Esophagus squamous epithelium (tissue), 5 donors: Measurements from ENCODE around the gene ADAM12. TPM values are rescaled to one million over a fixed set of nuclear protein-coding genes. Genes with fewer than 3 reads are reported as not detected.

Experiments used
- DNase-seq: peaks from one replicate; lab custom pipeline; 2025; lab: John Stamatoyannopoulos, UW
- H3K27ac ChIP-seq, 4 donors: fragments of 200-600 bp; sonication (generic); one replicate each; pipeline ENCODE4 v1.5.1; 2016 to 2019; ENCODE audit warnings: mild to moderate bottlenecking in 1 of 4
- H3K27me3 ChIP-seq, 4 donors: fragments of 200-600 bp; sonication (generic); 1 replicate in 3 of 4; 2 replicates in 1 of 4; pipeline versions ENCODE4 v1.5.1 to v1.6.0; 2017 to 2021; ENCODE audit warnings: antibody characterized with exemption in 1 of 4
- H3K36me3 ChIP-seq, 3 donors: fragments of 200-600 bp; sonication (generic); one replicate each; pipeline ENCODE4 v1.5.1; 2016 to 2019
- H3K4me1 ChIP-seq, 3 donors: fragments of 200-600 bp; sonication (generic); one replicate each; pipeline ENCODE4 v1.5.1; 2017 to 2019
- H3K4me3 ChIP-seq, 4 donors: fragments of 200-600 bp; sonication (generic); 1 replicate in 3 of 4; 2 replicates in 1 of 4; pipeline ENCODE4 v1.5.1; 2016 to 2019; ENCODE audit warnings: mild to moderate bottlenecking in 2 of 4, moderate library complexity in 1 of 4
- H3K9me3 ChIP-seq, 3 donors: fragments of 200-600 bp; sonication (generic); one replicate each; pipeline ENCODE4 v1.5.1; 2016 to 2019
- POLR2A ChIP-seq, 4 donors: fragments of 450-650 bp; IDR thresholded peaks; one replicate each; pipeline ENCODE4 v1.6.1; 2017; ENCODE audit warnings: antibody characterized with exemption in 4 of 4, mild to moderate bottlenecking in 4 of 4, moderate library complexity in 3 of 4
- WGBS, 2 donors: methylation state at CpG; one replicate each; pipeline ENCODE4 v1.1.5; 2018; 5-methylcytosine and 5-hydroxymethylcytosine counted together
- intact Hi-C: fragments of 100-400 bp; cut with DNase I; formaldehyde crosslinking; loops from one replicate; pipeline ENCODE4 v1.15.0; 2022
- total RNA-seq, 4 donors: library from RNA; depleted of rRNA; stranded (reverse); fragments of >200 nt; gene quantifications; one replicate each; pipeline ENCODE4 v1.1.0, GENCODE V29; 2016
- TF ChIP-seq, protein P1 (sequence below), 6 experiments: fragments of 450-650 bp in 4 of 6; fragments of 200-600 bp in 2 of 6; sonication (generic) in 2 of 6; IDR thresholded peaks; one replicate each; pipeline ENCODE4 v1.5.1; 2016 to 2019; ENCODE audit warnings: antibody characterized with exemption in 6 of 6, mild to moderate bottlenecking in 4 of 6, moderate library complexity in 4 of 6
- donor health status: DM: yes; HTN: yes; CAD: no.

The ADAM12 gene
- total RNA-seq, 4 donors from 2014 or later, result 0.57 to 1.1 (median 0.76) TPM; not detected in 1

DNA sequence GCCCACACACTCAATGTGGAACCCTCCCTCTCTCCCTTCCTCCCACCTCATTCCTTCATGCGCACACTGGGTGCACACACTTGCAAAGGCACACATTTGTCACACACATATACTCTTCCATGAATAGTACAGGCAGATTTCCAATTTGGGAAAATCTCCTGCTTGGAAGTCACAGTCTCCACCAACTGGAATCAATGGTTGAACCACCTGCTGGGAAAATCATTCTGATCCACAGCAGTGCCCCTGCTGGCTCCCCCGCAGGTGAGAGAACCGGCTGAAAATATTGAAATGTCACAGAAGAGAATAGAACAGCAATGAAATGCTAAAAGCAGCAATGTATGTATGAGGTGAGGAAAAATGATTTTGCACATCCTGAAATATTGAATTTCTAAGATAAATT, 232.7 kb downstream of the ADAM12 start:
- Histone ChIP-seq H3K4me3 (no peak overlapping the region), H3K4me1 (no peaks in the 10 kb centered on the region), H3K36me3 (no peaks in the 10 kb centered on the region), H3K9me3 (peaks cover 0 to 7% (median 3%) of the 10 kb centered on the region in 3 donors), H3K27ac (no peak overlapping the region), H3K27me3 (peaks cover 0 to 3% (median 0%) of the 10 kb centered on the region in 4 donors)
- no peak for TF ChIP-seq POLR2A (IDR thresholded peaks at IDR 0.05)
- TF ChIP-seq, protein P1, sequence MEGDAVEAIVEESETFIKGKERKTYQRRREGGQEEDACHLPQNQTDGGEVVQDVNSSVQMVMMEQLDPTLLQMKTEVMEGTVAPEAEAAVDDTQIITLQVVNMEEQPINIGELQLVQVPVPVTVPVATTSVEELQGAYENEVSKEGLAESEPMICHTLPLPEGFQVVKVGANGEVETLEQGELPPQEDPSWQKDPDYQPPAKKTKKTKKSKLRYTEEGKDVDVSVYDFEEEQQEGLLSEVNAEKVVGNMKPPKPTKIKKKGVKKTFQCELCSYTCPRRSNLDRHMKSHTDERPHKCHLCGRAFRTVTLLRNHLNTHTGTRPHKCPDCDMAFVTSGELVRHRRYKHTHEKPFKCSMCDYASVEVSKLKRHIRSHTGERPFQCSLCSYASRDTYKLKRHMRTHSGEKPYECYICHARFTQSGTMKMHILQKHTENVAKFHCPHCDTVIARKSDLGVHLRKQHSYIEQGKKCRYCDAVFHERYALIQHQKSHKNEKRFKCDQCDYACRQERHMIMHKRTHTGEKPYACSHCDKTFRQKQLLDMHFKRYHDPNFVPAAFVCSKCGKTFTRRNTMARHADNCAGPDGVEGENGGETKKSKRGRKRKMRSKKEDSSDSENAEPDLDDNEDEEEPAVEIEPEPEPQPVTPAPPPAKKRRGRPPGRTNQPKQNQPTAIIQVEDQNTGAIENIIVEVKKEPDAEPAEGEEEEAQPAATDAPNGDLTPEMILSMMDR (IDR thresholded peaks at IDR 0.05), result no peak
- DNase-seq, result no peak
- intact Hi-C loops, result no loop called here
- WGBS, 2 donors, result 87 to 89% methylated on average over 2 to 3 of the region's 3 CpGs

DNA sequence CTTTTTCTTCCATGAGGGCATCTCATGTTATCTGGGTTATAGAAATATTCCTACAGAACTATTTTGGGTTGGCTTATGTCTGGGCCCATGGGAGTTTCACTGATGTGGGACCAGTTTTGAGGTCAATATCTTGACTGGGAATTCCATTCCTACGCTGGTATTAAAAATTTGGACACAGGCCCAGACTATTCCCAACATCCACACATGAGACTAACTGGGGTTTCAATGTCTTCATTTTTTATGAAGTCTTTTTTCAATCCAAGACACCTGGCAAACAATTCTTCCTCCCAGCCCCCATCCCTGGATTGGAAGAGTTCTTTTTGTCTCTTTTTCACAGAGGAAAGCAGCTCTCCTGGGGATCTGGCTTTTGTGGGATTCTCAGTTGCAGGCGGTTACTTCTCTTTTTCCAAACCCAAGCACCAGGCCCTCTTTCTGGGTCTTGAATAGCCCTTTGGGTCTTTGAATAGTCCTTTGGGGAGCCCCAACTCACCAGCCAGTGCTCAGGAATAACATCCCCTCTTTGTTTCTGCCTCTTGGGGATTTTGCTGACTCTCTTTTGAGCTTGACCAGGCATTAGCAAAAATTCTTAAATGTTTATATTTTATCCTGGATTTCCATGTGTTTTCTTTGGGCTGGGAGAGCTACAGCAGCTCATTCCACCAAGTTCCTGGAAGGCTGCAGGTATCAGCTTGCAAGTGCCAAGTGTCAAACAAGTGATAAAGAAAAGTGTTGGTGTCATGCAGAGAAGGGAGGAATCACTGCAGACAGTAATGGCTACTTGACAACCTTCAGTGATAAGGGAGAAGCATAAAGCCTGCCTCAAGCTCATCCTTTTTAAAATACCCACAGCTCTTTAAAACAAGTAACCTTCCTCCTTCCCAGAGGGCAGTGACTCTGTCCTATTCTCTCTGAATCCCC, 234.3 kb downstream of the ADAM12 start:
- Histone ChIP-seq H3K36me3 (no peaks in the 10 kb centered on the region), H3K27ac (no peak overlapping the region), H3K4me1 (no peaks in the 10 kb centered on the region), H3K4me3 (no peak overlapping the region), H3K27me3 (peaks cover 0 to 3% (median 0%) of the 10 kb centered on the region in 4 donors), H3K9me3 (peaks cover 0 to 7% (median 3%) of the 10 kb centered on the region in 3 donors)
- 64 to 70% methylated on average over 2 of the region's 2 CpGs for WGBS, 2 donors
- no peak for DNase-seq
- no peak for TF ChIP-seq POLR2A (IDR thresholded peaks at IDR 0.05)
- TF ChIP-seq, protein P1 (IDR thresholded peaks at IDR 0.05), result no peak
- intact Hi-C loops, result no loop called here

DNA sequence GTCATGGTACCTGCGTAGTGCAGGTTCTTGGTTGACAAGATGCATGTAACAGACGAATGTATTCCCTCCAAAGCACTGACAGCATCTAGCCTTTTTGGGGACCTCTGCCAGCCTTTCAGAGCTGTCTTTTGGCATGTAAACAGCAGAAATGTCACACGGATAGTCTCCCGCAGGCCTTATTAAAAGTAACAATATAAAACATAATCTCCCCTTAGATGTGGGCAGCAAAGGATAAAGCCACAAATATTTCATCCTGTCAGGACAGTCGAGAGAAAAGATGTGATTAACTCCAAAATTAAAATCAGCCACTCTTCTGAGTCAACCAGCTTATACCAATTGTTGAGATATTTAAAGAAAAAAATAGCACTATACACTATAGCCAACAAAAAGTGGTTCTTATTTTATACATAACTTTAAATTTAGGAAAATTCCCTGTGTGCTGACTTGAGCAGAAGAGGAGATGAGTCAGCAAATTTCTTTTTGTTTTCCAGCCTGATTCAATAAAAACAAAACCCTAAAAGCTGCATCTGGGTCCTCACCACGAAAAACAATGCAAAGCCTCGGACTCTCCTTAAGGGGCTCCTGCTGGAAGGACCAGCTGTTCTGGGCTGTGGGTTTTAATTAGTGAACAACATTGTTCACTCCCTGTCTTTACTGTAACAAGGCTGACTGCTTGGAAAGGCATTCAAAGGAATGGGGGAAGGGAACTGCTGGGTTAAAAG, 240.2 kb downstream of the ADAM12 start:
- TF ChIP-seq POLR2A (IDR thresholded peaks at IDR 0.05), result no peak
- TF ChIP-seq, protein P1 (IDR thresholded peaks at IDR 0.05), result no peak
- Histone ChIP-seq H3K4me3 (no peak overlapping the region), H3K9me3 (peaks cover 0 to 7% (median 3%) of the 10 kb centered on the region in 3 donors), H3K4me1 (peaks cover 0 to 8% (median 2%) of the 10 kb centered on the region in 3 donors), H3K27me3 (no peaks in the 10 kb centered on the region), H3K27ac (no peak overlapping the region), H3K36me3 (no peaks in the 10 kb centered on the region)
- no peak for DNase-seq
- 29 to 35% methylated on average over 7 of the region's 7 CpGs for WGBS, 2 donors
- intact Hi-C loops, result no loop called here

DNA sequence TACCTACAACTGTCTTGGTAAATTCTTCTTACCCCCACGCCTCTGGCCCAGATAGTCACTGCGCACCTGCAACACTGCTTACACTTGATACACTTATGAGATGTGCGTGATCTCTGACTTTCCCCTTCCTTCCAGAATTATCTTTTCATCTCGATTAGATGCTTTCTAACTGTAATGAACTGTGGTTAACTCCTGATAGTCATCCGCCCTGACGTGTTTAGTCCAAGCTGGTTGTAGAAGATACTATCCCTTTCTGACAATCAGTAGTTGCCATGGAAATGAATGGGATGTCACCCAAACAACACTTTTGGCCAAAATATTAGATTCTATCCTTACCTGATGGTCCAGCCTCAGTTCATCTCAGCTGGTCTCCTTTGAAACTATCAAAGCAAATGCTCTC, 241.5 kb downstream of the ADAM12 start:
- WGBS, 2 donors, result 88 to 93% methylated on average over 6 of the region's 6 CpGs
- Histone ChIP-seq H3K27me3 (no peaks in the 10 kb centered on the region), H3K36me3 (no peaks in the 10 kb centered on the region), H3K9me3 (peaks cover 0 to 7% (median 3%) of the 10 kb centered on the region in 3 donors), H3K27ac (no peak overlapping the region), H3K4me3 (no peak overlapping the region), H3K4me1 (peaks cover 0 to 8% (median 2%) of the 10 kb centered on the region in 3 donors)
- no peak for DNase-seq
- intact Hi-C loops, result no loop called here
- TF ChIP-seq, protein P1 (IDR thresholded peaks at IDR 0.05), result no peak
- TF ChIP-seq POLR2A (IDR thresholded peaks at IDR 0.05), result no peak
